Astrocyte of the spinal cord (primary cell): ENCODE measurements around the gene NDST4.
A peak's percentile ranks its signal among the peaks of the same experiment; 100 is the strongest.

Experiments
- DNase-seq: peaks from one replicate; pipeline ENCODE4 v3.0.0; 2011; ENCODE audit warnings: low read depth, low spot score
- H3K4me3 ChIP-seq: 2 replicates; pipeline ENCODE4 v1.5.1; 2011; ENCODE audit warnings: low read depth, mild to moderate bottlenecking, low read length, moderate library complexity
- CTCF ChIP-seq: IDR thresholded peaks from 2 replicates; pipeline ENCODE4 v1.5.1; 2012; ENCODE audit warnings: low read depth, mild to moderate bottlenecking, low read length, inconsistent platforms
- in situ Hi-C: cut with HindIII; loops from 2 replicates; pipeline ENCODE4 v1.10.0; 2017; ENCODE audit warnings: low sequenced_read_pairs

Gene NDST4

GRCh38 chr4:114782415-114783214 lies 330.8 kb downstream of the NDST4 start:
- DNase-seq = peak; percentile 17
- in situ Hi-C loops = no loop called here
- no peak overlapping the region for H3K4me3 ChIP-seq
- no peak for TF ChIP-seq CTCF

GRCh38 chr4:114780205-114780604 lies 333.2 kb downstream of the NDST4 start:
- peak; percentile 44 for TF ChIP-seq CTCF
- H3K4me3 ChIP-seq = no peak overlapping the region
- in situ Hi-C loops = no loop called here
- DNase-seq = peak; percentile 62
